Colonic mucosa (tissue), 4 donors: ENCODE data around the gene FGFR1OP2. TPM values are rescaled to one million over a fixed set of nuclear protein-coding genes. Genes with fewer than 3 reads are reported as not detected.

ENCODE experiments used
- DNase-seq: peaks from one replicate; pipeline ENCODE4 v3.0.0-alpha.2; 2020
- H3K27ac ChIP-seq: fragments of 200-600 bp; one replicate; pipeline ENCODE4 v1.8.0; 2021
- H3K27me3 ChIP-seq: fragments of 200-600 bp; one replicate; pipeline ENCODE4 v1.8.0; 2021
- H3K36me3 ChIP-seq: fragments of 200-600 bp; one replicate; pipeline ENCODE4 v1.8.0; 2021
- H3K4me1 ChIP-seq: fragments of 200-600 bp; one replicate; pipeline ENCODE4 v1.8.0; 2021; ENCODE audit warnings: mild to moderate bottlenecking
- H3K4me3 ChIP-seq: fragments of 200-600 bp; one replicate; pipeline ENCODE4 v1.8.0; 2021
- H3K9ac ChIP-seq, 2 donors: one replicate each; pipeline ENCODE4 v1.7.0; 2013; ENCODE audit warnings: control low read depth in 2 of 2, low read depth in 2 of 2, low read length in 2 of 2
- H3K9me3 ChIP-seq: fragments of 200-600 bp; one replicate; pipeline ENCODE4 v1.8.0; 2021
- CTCF ChIP-seq: fragments of 200-600 bp; IDR thresholded peaks from one replicate; pipeline ENCODE4 v1.8.0; 2022; ENCODE audit warnings: antibody characterized with exemption, mild to moderate bottlenecking
- intact Hi-C: fragments of 100-400 bp; cut with DNase I; formaldehyde crosslinking; loops from one replicate; pipeline ENCODE4 v1.14.1; 2022
- total RNA-seq, 2 donors: library from RNA; stranded (reverse); fragmentation: NEBNext Ultra II Directional in 1 of 2; extraction: Animal tissue kit (Norgen Biotek cat#: 25700) in 1 of 2; gene quantifications; one replicate each; pipeline ENCODE4 v1.2.1, GENCODE V29; 2021
- donor health status: healthy.
- donor health status: DM: no; HTN: no; CAD: no.
- donor health status: DM: no; HTN: no; CAD: no.

The FGFR1OP2 gene
- total RNA-seq, 2 donors from 2014 or later, result 26.4 to 31.1 TPM

GRCh38 chr12:26928661-26929060 is 9.6 kb upstream of the FGFR1OP2 start:
- intact Hi-C loops, result no loop called here
- Histone ChIP-seq H3K36me3 (no peaks in the 10 kb centered on the region), H3K9ac (no peak overlapping the region), H3K27ac (no peak overlapping the region), H3K27me3 (no peaks in the 10 kb centered on the region), H3K4me3 (no peak overlapping the region), H3K9me3 (no peaks in the 10 kb centered on the region), H3K4me1 (no peaks in the 10 kb centered on the region)
- no peak for TF ChIP-seq CTCF
- DNase-seq, result no peak

- no peaks in the 10 kb centered on the region for H3K36me3 ChIP-seq
- no peaks in the 10 kb centered on the region for H3K4me1 ChIP-seq
- no peak overlapping the region for H3K27ac ChIP-seq
- TF ChIP-seq CTCF, result no peak
- H3K9me3 ChIP-seq, result no peaks in the 10 kb centered on the region
- DNase-seq, result no peak
- H3K4me3 ChIP-seq, result no peak overlapping the region
- H3K9ac ChIP-seq, result no peak overlapping the region
- no peaks in the 10 kb centered on the region for H3K27me3 ChIP-seq
- intact Hi-C loops, result no loop called here
Observed at GRCh38 chr12:26929590-26929989, 8.7 kb upstream of the FGFR1OP2 start.

- H3K27ac ChIP-seq, result no peak overlapping the region
Observed at GRCh38 chr12:26935636-26936378, 2.5 kb upstream of the FGFR1OP2 start.

GRCh38 chr12:26936559-26937442 is 1.5 kb upstream of the FGFR1OP2 start:
- Histone ChIP-seq H3K9ac (peak overlapping the region in 1 of 2 donors; percentile 95), H3K4me1 (no peaks in the 10 kb centered on the region), H3K27me3 (no peaks in the 10 kb centered on the region), H3K9me3 (no peaks in the 10 kb centered on the region), H3K27ac (peak overlapping the region; percentile 96), H3K36me3 (no peaks in the 10 kb centered on the region), H3K4me3 (peak overlapping the region; percentile 87)
- DNase-seq, result no peak
- no peak for TF ChIP-seq CTCF
- intact Hi-C loops, result no loop called here

More at GRCh38 chr12:26935636-26936378, 2.5 kb upstream of the FGFR1OP2 start:
- no peak for DNase-seq
- no peaks in the 10 kb centered on the region for H3K4me1 ChIP-seq
- H3K36me3 ChIP-seq, result no peaks in the 10 kb centered on the region
- intact Hi-C loops, result no loop called here
- H3K4me3 ChIP-seq, result no peak overlapping the region
- no peaks in the 10 kb centered on the region for H3K27me3 ChIP-seq
- no peak overlapping the region for H3K9ac ChIP-seq
- TF ChIP-seq CTCF, result no peak
- H3K9me3 ChIP-seq, result no peaks in the 10 kb centered on the region

GRCh38 chr12:26937443-26937862 is 817 bp upstream of the FGFR1OP2 start:
- TF ChIP-seq CTCF, result no peak
- Histone ChIP-seq H3K4me3 (peak overlapping the region; percentile 87), H3K9me3 (no peaks in the 10 kb centered on the region), H3K36me3 (no peaks in the 10 kb centered on the region), H3K9ac (peak overlapping the region; percentile 69 to 95), H3K4me1 (no peaks in the 10 kb centered on the region), H3K27me3 (no peaks in the 10 kb centered on the region), H3K27ac (peak overlapping the region; percentile 96)
- intact Hi-C loops, result no loop called here
- no peak for DNase-seq
